ACC112 (cell line): ENCODE data around the gene TMEM255B.
A peak's percentile ranks its signal among the peaks of the same experiment; 100 is the strongest.

Experiments used
- H2AFZ ChIP-seq: fragments of 200-600 bp; sonication (generic); one replicate; pipeline ENCODE4 v1.6.0; 2017; ENCODE audit warnings: antibody characterized with exemption, low read length; ENCODE audit not compliant: unreplicated experiment
- H3K27ac ChIP-seq: fragments of 200-600 bp; sonication (generic); 2 replicates; pipeline ENCODE4 v1.5.1; 2014; ENCODE audit warnings: low read depth, mild to moderate bottlenecking, antibody characterized with exemption, low read length, moderate library complexity
- H3K27me3 ChIP-seq: fragments of 200-600 bp; sonication (generic); 2 replicates; pipeline ENCODE4 v1.6.1; 2014; ENCODE audit warnings: mild to moderate bottlenecking, antibody characterized with exemption, low read length, moderate library complexity, mixed read lengths; ENCODE audit not compliant: insufficient read depth
- H3K36me3 ChIP-seq: fragments of 200-600 bp; sonication (generic); 2 replicates; pipeline ENCODE4 v1.6.1; 2016; ENCODE audit warnings: mild to moderate bottlenecking, antibody characterized with exemption, low read length, moderate library complexity, mixed read lengths; ENCODE audit not compliant: insufficient read depth
- H3K4me1 ChIP-seq: fragments of 200-600 bp; sonication (generic); one replicate; pipeline ENCODE4 v1.6.1; 2016; ENCODE audit warnings: low read length, mixed read lengths; ENCODE audit not compliant: insufficient read depth, unreplicated experiment, control insufficient read depth
- H3K4me3 ChIP-seq: fragments of 200-600 bp; sonication (generic); 2 replicates; pipeline ENCODE4 v1.5.1; 2014; ENCODE audit warnings: mild to moderate bottlenecking, low read depth, low read length
- H3K79me2 ChIP-seq: fragments of 200-600 bp; sonication (generic); one replicate; pipeline ENCODE4 v1.6.0; 2016; ENCODE audit warnings: low read length; ENCODE audit not compliant: control insufficient read depth, unreplicated experiment, insufficient read depth

TMEM255B gene

GRCh38 chr13:113816254-113816929 is 57.4 kb downstream of the TMEM255B start:
- Histone ChIP-seq H2AFZ (no peak overlapping the region), H3K79me2 (no peaks in the 10 kb centered on the region), H3K4me1 (peaks cover 17% of the 10 kb centered on the region), H3K4me3 (no peak overlapping the region), H3K27ac (no peak overlapping the region), H3K36me3 (no peaks in the 10 kb centered on the region), H3K27me3 (no peaks in the 10 kb centered on the region)

- Histone ChIP-seq H3K4me1 (peaks cover 25% of the 10 kb centered on the region), H3K27me3 (no peaks in the 10 kb centered on the region), H3K27ac (no peak overlapping the region), H3K36me3 (no peaks in the 10 kb centered on the region), H3K79me2 (no peaks in the 10 kb centered on the region), H2AFZ (no peak overlapping the region), H3K4me3 (no peak overlapping the region)
Measured at GRCh38 chr13:113816946-113817859, 58.2 kb downstream of the TMEM255B start.

- Histone ChIP-seq H3K36me3 (no peaks in the 10 kb centered on the region), H3K4me3 (no peak overlapping the region), H2AFZ (no peak overlapping the region), H3K27me3 (no peaks in the 10 kb centered on the region), H3K27ac (no peak overlapping the region), H3K4me1 (peaks cover 28% of the 10 kb centered on the region), H3K79me2 (no peaks in the 10 kb centered on the region)
Measured at GRCh38 chr13:113817860-113818691, 59.0 kb downstream of the TMEM255B start.

- H3K4me3 ChIP-seq = no peak overlapping the region
- H3K36me3 ChIP-seq = no peaks in the 10 kb centered on the region
- H3K79me2 ChIP-seq = no peaks in the 10 kb centered on the region
- no peaks in the 10 kb centered on the region for H3K27me3 ChIP-seq
- no peak overlapping the region for H2AFZ ChIP-seq
- peaks cover 28% of the 10 kb centered on the region for H3K4me1 ChIP-seq
- H3K27ac ChIP-seq = no peak overlapping the region
Measured at GRCh38 chr13:113818700-113819295, 59.8 kb downstream of the TMEM255B start.

- H2AFZ ChIP-seq = no peak overlapping the region
- H3K4me3 ChIP-seq = no peak overlapping the region
- H3K36me3 ChIP-seq = no peaks in the 10 kb centered on the region
- no peaks in the 10 kb centered on the region for H3K79me2 ChIP-seq
- H3K27me3 ChIP-seq = no peaks in the 10 kb centered on the region
- no peak overlapping the region for H3K27ac ChIP-seq
- H3K4me1 ChIP-seq = peaks cover 23% of the 10 kb centered on the region
Measured at GRCh38 chr13:113819341-113819730, 60.3 kb downstream of the TMEM255B start.

- H3K4me3 ChIP-seq = peak overlapping the region; percentile 11
- peak overlapping the region; percentile 67 for H3K27ac ChIP-seq
- H3K36me3 ChIP-seq = no peaks in the 10 kb centered on the region
- peaks cover 22% of the 10 kb centered on the region for H3K4me1 ChIP-seq
- H3K27me3 ChIP-seq = no peaks in the 10 kb centered on the region
- no peaks in the 10 kb centered on the region for H3K79me2 ChIP-seq
- no peak overlapping the region for H2AFZ ChIP-seq
Measured at GRCh38 chr13:113819731-113820715, 61.0 kb downstream of the TMEM255B start.

DNA sequence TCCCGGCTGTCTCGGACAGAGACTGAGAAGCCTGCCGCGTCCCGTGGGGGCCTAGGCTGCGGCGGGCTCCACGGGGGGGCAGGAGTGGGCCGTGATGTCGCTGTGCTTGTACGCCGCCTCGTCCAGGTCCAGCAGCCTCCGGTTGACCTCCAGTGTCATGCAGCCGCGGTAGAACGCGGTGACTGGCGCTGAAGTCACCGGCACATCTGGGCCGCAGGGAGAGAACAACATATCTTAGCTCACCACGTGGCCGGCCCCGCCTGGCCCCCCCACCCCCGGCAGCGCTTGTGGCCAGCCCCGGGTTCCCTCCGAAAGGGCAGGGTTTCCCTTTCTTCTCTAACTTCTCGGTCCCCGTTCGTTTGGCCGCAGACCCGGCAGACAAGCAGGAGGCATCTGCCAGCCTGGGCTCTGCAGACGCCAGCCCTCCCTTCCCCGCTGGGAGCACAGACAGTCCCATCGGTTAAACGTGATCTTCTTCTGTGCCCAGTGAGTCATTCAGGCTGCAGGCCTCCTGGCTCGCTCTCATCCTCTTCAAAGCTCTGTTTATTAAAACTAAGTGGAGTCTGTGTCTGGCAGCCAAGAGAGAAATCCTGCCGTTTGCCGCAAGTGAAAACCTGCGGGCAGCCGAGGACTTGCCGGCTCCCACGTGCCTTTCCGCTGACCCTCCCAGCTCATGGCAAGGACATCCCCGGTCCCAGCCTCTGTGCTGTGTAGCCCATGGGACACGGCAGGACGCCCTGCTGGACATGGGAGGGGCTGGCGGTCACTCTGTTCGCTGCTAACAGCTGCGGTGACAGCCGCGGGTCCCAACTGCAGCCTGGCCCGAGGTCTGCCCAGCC is 62.0 kb downstream of the TMEM255B start:
- Histone ChIP-seq H3K79me2 (no peaks in the 10 kb centered on the region), H3K27ac (peak overlapping the region; percentile 67), H3K36me3 (no peaks in the 10 kb centered on the region), H3K4me1 (peaks cover 22% of the 10 kb centered on the region), H2AFZ (no peak overlapping the region), H3K27me3 (no peaks in the 10 kb centered on the region), H3K4me3 (peak overlapping the region; percentile 11)

GRCh38 chr13:113821847-113822246 is 62.8 kb downstream of the TMEM255B start:
- Histone ChIP-seq H3K4me3 (peak overlapping the region; percentile 11; the same call in 1 of the 2 replicates), H2AFZ (no peak overlapping the region)

DNA sequence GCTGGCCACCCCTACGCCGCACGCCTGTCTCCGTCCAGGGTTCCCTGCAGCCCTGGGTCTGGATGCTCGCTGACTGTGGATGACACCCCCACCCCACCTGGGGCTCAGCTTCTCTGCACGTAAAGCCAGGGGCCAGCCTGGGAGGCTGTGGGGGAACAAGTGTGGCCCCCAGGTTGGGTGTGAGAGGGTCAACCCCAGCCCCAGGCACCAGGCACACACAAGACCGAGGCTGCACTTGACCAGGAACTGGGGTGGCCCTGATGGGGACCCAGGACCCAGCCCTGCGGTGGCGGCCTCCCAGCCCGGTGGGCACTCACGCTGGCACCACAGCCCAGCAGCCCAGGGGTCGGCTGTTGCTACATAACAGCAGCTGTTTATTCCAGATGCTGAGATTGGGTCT is 63.2 kb downstream of the TMEM255B start:
- Histone ChIP-seq H3K27ac (no peak overlapping the region), H3K27me3 (no peaks in the 10 kb centered on the region), H3K79me2 (no peaks in the 10 kb centered on the region), H2AFZ (no peak overlapping the region), H3K4me1 (peaks cover 22% of the 10 kb centered on the region), H3K36me3 (no peaks in the 10 kb centered on the region), H3K4me3 (no peak overlapping the region)

More at GRCh38 chr13:113821847-113822246, 62.8 kb downstream of the TMEM255B start:
- H3K27me3 ChIP-seq = no peaks in the 10 kb centered on the region
- H3K4me1 ChIP-seq = peaks cover 22% of the 10 kb centered on the region
- H3K36me3 ChIP-seq = no peaks in the 10 kb centered on the region
- H3K27ac ChIP-seq = peak overlapping the region; percentile 67
- H3K79me2 ChIP-seq = no peaks in the 10 kb centered on the region
